CD4-positive, alpha-beta T cell treated with Interleukin-15 for 4 hours (primary cell): ENCODE results near the gene SPOP.
"Not testable (repeated sequence)": the region's sequence is repeated elsewhere in the genome, so short reads cannot be mapped to it uniquely, and the experiment has no call there.

ENCODE experiments used
- DNase-seq: peaks from one replicate; pipeline ENCODE4 v3.0.0-alpha.2; 2020; ENCODE audit warnings: low spot score

SPOP gene

GRCh38 chr17:49647256-49647585, 30.7 kb downstream of the SPOP start:
- no peak for DNase-seq

- DNase-seq, result peak; percentile 10
Measured at GRCh38 chr17:49646391-49647255, 31.3 kb downstream of the SPOP start.

GRCh38 chr17:49646056-49646390, 31.9 kb downstream of the SPOP start:
- not testable (repeated sequence) for DNase-seq

GRCh38 chr17:49645654-49646053, 32.2 kb downstream of the SPOP start:
- DNase-seq, result no peak

GRCh38 chr17:49640556-49640955, 37.3 kb downstream of the SPOP start:
- DNase-seq, result no peak

GRCh38 chr17:49638818-49639217, 39.1 kb downstream of the SPOP start:
- no peak for DNase-seq

- no peak for DNase-seq
Measured at GRCh38 chr17:49637739-49638138, 40.2 kb downstream of the SPOP start.

- DNase-seq, result no peak
Measured at GRCh38 chr17:49637050-49637449, 40.8 kb downstream of the SPOP start.

- DNase-seq, result no peak
Measured at GRCh38 chr17:49635121-49635520, 42.8 kb downstream of the SPOP start.

GRCh38 chr17:49634485-49634860, 43.4 kb downstream of the SPOP start:
- DNase-seq, result no peak

GRCh38 chr17:49633762-49634484, 44.0 kb downstream of the SPOP start:
- DNase-seq, result no peak

GRCh38 chr17:49633250-49633649, 44.6 kb downstream of the SPOP start:
- DNase-seq, result no peak

GRCh38 chr17:49632201-49632600, 45.7 kb downstream of the SPOP start:
- DNase-seq, result no peak

GRCh38 chr17:49631496-49631895, 46.4 kb downstream of the SPOP start:
- no peak for DNase-seq

- no peak for DNase-seq
Measured at GRCh38 chr17:49630113-49630900, 47.6 kb downstream of the SPOP start.

GRCh38 chr17:49629447-49629846, 48.5 kb downstream of the SPOP start:
- no peak for DNase-seq

- no peak for DNase-seq
Measured at GRCh38 chr17:49624896-49625295, 53.0 kb downstream of the SPOP start.

- DNase-seq, result no peak
Measured at GRCh38 chr17:49621946-49622529, 55.9 kb downstream of the SPOP start.

GRCh38 chr17:49621420-49621819, 56.5 kb downstream of the SPOP start:
- no peak for DNase-seq

- no peak for DNase-seq
Measured at GRCh38 chr17:49618028-49618611, 59.8 kb downstream of the SPOP start.

GRCh38 chr17:49616601-49617131, 61.2 kb downstream of the SPOP start:
- DNase-seq, result no peak

- DNase-seq, result no peak
Measured at GRCh38 chr17:49616086-49616485, 61.8 kb downstream of the SPOP start.
